ENCODE measurements around the gene RASSF3.

DNA sequence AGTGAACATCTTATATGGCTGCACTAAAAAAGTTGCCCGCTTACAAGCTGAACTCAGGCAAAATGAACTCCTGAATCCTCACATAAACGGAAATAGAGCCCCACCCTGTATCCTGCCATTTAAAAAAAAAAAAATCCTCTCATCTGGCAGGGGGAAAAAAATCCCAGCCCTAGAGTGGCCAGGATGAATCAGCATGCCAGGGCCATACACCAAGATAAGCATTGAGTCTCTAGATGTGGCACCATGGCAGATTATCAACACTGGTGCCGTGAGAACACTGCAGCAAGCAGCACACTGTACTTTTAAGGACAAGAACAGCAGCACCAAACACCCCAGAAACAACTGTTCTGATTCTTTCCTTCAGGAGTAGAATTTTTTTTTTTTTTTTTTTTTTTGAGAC is 65.5 kb downstream of the RASSF3 start:
- TF ChIP-seq, protein P1, sequence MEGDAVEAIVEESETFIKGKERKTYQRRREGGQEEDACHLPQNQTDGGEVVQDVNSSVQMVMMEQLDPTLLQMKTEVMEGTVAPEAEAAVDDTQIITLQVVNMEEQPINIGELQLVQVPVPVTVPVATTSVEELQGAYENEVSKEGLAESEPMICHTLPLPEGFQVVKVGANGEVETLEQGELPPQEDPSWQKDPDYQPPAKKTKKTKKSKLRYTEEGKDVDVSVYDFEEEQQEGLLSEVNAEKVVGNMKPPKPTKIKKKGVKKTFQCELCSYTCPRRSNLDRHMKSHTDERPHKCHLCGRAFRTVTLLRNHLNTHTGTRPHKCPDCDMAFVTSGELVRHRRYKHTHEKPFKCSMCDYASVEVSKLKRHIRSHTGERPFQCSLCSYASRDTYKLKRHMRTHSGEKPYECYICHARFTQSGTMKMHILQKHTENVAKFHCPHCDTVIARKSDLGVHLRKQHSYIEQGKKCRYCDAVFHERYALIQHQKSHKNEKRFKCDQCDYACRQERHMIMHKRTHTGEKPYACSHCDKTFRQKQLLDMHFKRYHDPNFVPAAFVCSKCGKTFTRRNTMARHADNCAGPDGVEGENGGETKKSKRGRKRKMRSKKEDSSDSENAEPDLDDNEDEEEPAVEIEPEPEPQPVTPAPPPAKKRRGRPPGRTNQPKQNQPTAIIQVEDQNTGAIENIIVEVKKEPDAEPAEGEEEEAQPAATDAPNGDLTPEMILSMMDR (conservative IDR thresholded peaks at IDR 0.05 in 1 of 2, IDR thresholded peaks at IDR 0.05 in 1 of 2; ENCODE audit: extremely low read depth in 1 of 2, insufficient read depth in 1 of 2, low read depth in 1 of 2, low read length in 2 of 2), result no peak
- TF ChIP-seq EZH2 (IDR thresholded peaks at IDR 0.05; ENCODE audit: borderline replicate concordance, low read length), result no peak
